K562 (cell line): Measurements from ENCODE around the gene ICE2. TPM values are rescaled to one million over a fixed set of nuclear protein-coding genes. Genes with fewer than 3 reads are reported as not detected.

ENCODE experiments used
- ATF7 ChIP-seq: fragments of 450-650 bp; IDR thresholded peaks from 2 replicates; pipeline ENCODE4 v1.7.1; 2014; ENCODE audit warnings: mild to moderate bottlenecking, moderate library complexity
- CEBPB ChIP-seq: fragments of 450-650 bp; IDR thresholded peaks from 2 replicates; pipeline ENCODE4 v1.6.1; 2016; ENCODE audit warnings: missing genetic modification characterization, missing compliant biosample characterization
- CEBPG ChIP-seq, 3 experiments: fragments of 200-800 bp in 1 of 3; sonication (Bioruptor generic) in 1 of 3; sonication (generic) in 1 of 3; formaldehyde crosslinking in 1 of 3; IDR thresholded peaks in 2 of 3; conservative IDR thresholded peaks in 1 of 3; 2 replicates each; pipeline versions ENCODE4 v1.6.1 to v1.8.0; 2016 to 2022; ENCODE audit warnings: missing compliant biosample characterization in 2 of 3, missing genetic modification characterization in 2 of 3, mild to moderate bottlenecking in 1 of 3, missing genetic modification reagents in 1 of 3
- FOSL1 ChIP-seq: fragments of 200-800 bp; sonication (Bioruptor generic); conservative IDR thresholded peaks from 2 replicates; pipeline ENCODE4 v1.6.1; 2016; ENCODE audit warnings: missing genetic modification characterization, missing compliant biosample characterization
- JUND ChIP-seq, 2 experiments: IDR thresholded peaks; 2 replicates in 1 of 2; 3 replicates in 1 of 2; pipeline ENCODE4 v1.6.1; 2011; ENCODE audit warnings: borderline replicate concordance in 2 of 2, low read depth in 2 of 2, low read length in 2 of 2, improper control_type of control experiment in 1 of 2, missing biosample characterization in 1 of 2, missing genetic modification characterization in 1 of 2, missing genetic modification reagents in 1 of 2
- POLR2A ChIP-seq: fragments of 450-650 bp; conservative IDR thresholded peaks from 2 replicates; pipeline ENCODE4 v1.6.1; 2016
- RREB1 ChIP-seq: fragments of 250-450 bp; sonication (Bioruptor Pico); IDR thresholded peaks from 2 replicates; pipeline ENCODE4 v1.4.0; 2020
- ZFP36 ChIP-seq: fragments of 150-350 bp; IDR thresholded peaks from 2 replicates; pipeline ENCODE4 v1.6.1; 2018; ENCODE audit warnings: low read length, low read depth; ENCODE audit not compliant: partially characterized antibody
- polyA plus RNA-seq, 8 experiments: library from polyadenylated mRNA; depleted of rRNA in 4 of 8; stranded (reverse) in 5 of 8; unstranded in 3 of 8; fragments of >200 nt; fragmentation: Nextera tagmentation in 2 of 8; fragmentation: Illumina TruSeq in 1 of 8; extraction: Ambion mirVana in 2 of 8; extraction: Trizol in 1 of 8; gene quantifications; 2 replicates each; pipeline versions ENCODE4 v1.2.1 to v1.2.3, GENCODE V29; 2011 to 2014; ENCODE audit warnings: inconsistent platforms in 1 of 8, missing spikeins in 1 of 8
- total RNA-seq, 7 experiments: library from RNA; depleted of rRNA in 6 of 7; stranded (reverse); fragments of >200 nt in 6 of 7; fragmentation: Illumina TruSeq in 2 of 7; extraction: Trizol in 2 of 7; gene quantifications; 2 replicates each; pipeline versions ENCODE4 v1.2.1 to v1.2.3, GENCODE V29; 2011 to 2021; ENCODE audit warnings: low replicate concordance in 1 of 7
- TF ChIP-seq, protein P1 (sequence below), 2 experiments: fragments of 450-650 bp in 1 of 2; sonication (generic) in 1 of 2; formaldehyde crosslinking in 1 of 2; IDR thresholded peaks in 1 of 2; conservative IDR thresholded peaks in 1 of 2; 2 replicates each; pipeline versions ENCODE4 v1.6.1 to v1.8.1; 2016 to 2023; ENCODE audit warnings: mild to moderate bottlenecking in 2 of 2, moderate library complexity in 2 of 2, inconsistent platforms in 1 of 2, missing genetic modification reagents in 1 of 2

The ICE2 gene
- total and polyA plus RNA-seq, 9 of the 15 experiments (the other 6 are each of a cell fraction or from before 2014, with no cell fraction given) = 21.8 to 87.9 (median 58.1) TPM

DNA sequence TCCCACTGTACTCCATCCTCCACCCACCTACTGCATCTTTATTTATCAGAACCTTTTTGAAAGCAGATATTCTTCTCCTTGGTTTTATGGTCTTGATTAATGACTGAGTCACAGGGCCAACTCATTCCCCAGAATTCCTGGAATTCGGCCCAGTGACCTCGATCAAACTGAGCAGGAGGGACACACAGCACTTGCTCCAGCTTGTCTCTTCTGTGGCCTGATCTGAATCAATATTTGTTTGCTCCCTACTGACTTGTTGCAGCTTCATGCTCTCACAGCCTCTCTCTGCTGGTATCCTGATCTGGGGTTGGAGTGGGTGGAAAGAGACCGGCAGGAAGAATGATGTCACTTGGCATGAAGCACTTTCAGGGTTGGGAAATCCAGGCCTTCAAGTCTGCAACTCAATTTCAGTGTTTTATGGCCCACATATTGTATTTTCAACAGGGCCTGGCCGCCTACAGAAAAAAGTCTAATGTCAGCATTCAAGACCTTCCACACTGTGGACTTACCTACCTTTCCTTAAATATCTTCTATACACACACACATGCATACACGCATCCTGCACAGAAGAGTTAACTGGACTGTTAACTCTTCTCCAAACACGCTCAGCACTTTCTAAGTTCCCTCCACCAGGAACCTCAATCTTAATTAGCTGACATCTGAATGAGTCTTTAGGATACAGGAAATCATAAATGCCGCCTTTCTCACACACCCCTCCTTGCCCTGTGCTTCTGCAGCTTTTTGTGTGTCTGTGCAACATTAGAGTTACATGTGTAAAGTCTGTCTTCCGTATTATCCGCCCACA lies 85.8 kb downstream of the ICE2 start (continued):
- TF ChIP-seq RREB1 (CRISPR knock-in tag) (no peak), FOSL1 (tag) (peak; percentile 76), CEBPB (peak; percentile 47), JUND (IDR thresholded peaks at IDR 0.05; ENCODE audit: borderline replicate concordance, low read depth, low read length) (peak; percentile 59), JUND (tag; IDR thresholded peaks at IDR 0.05; ENCODE audit: borderline replicate concordance, low read depth, low read length) (peak; percentile 47; the same call in 1 of the 3 replicates), ZFP36 (peak; percentile 9), CEBPG (CRISPR knock-in tag; IDR thresholded peaks at IDR 0.05) (no peak), CEBPG (tag; conservative IDR thresholded peaks at IDR 0.05 in 1 of 2, IDR thresholded peaks at IDR 0.05 in 1 of 2) (peak; percentile 77 to 80), POLR2A (no peak), ATF7 (peak; percentile 55; the same call in 1 of the 2 replicates)
- TF ChIP-seq, protein P1, sequence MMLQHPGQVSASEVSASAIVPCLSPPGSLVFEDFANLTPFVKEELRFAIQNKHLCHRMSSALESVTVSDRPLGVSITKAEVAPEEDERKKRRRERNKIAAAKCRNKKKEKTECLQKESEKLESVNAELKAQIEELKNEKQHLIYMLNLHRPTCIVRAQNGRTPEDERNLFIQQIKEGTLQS (IDR thresholded peaks at IDR 0.05) = peak; percentile 78
- TF ChIP-seq, protein P1 (CRISPR knock-in tag; conservative IDR thresholded peaks at IDR 0.05) = no peak
